BE2C (cell line): ENCODE results near the gene DCDC2C.

Source experiments
- DNase-seq: peaks from one replicate; pipeline ENCODE4 v3.0.0-alpha.2; 2020
- H3K27me3 ChIP-seq: fragments of 250-450 bp; sonication (Bioruptor Pico); 2 replicates; pipeline ENCODE4 v1.5.1; 2020; ENCODE audit warnings: mild to moderate bottlenecking
- H3K36me3 ChIP-seq: fragments of 250-450 bp; sonication (Bioruptor Pico); 2 replicates; pipeline ENCODE4 v1.5.1; 2020; ENCODE audit warnings: mild to moderate bottlenecking
- H3K4me1 ChIP-seq: fragments of 250-450 bp; sonication (Bioruptor Pico); 2 replicates; pipeline ENCODE4 v1.5.1; 2020
- H3K4me3 ChIP-seq: 2 replicates; pipeline ENCODE4 v1.5.1; 2011; ENCODE audit warnings: low read depth, low read length
- H3K9me3 ChIP-seq: fragments of 250-450 bp; sonication (Bioruptor Pico); 2 replicates; pipeline ENCODE4 v1.5.1; 2020
- CTCF ChIP-seq: IDR thresholded peaks from 2 replicates; pipeline ENCODE4 v1.5.1; 2012; ENCODE audit warnings: mild to moderate bottlenecking, low read depth, low read length

DCDC2C gene

DNA sequence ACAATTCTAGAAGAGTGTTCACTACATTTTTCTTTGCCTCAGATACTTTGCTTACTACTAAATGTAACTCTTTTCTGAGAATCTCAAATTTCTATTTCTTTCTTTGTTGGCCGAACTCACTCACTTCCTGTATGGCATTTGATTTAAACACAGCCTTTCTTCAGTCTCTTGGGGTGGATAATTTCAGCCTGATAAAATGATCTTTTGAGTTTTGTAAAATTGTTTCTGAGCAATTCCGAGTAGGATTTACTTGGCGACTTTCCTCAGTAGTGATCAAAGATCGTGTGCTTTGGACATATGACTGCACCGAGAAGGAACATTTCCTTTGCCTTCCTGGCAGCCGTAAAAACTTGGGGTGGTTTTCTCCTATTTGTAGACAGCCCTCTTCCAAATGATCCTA is 127.4 kb downstream of the DCDC2C start:
- Histone ChIP-seq H3K4me3 (no peak overlapping the region), H3K4me1 (no peaks in the 10 kb centered on the region), H3K9me3 (no peaks in the 10 kb centered on the region), H3K36me3 (no peaks in the 10 kb centered on the region), H3K27me3 (peaks cover 8% of the 10 kb centered on the region)
- TF ChIP-seq CTCF = no peak
- no peak for DNase-seq

DNA sequence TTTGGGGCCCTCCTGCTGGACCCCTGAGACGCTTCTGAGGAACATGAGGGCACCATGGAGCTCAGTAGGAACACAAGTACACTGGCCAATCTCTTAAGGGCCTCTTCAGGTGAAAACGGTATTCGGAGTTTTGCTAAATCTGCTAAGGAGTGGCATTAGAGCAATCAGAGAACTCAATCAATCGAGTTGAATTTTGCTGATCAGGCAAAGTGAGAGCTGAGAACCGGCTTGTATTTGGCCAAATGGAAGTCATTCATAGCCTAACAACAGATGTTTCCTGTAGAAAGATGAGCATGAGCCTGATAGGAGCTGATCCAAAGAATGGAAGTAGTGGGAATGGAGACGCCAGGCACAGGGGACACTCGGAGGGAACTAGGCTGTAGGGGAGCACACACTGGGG is 133.7 kb downstream of the DCDC2C start:
- Histone ChIP-seq H3K4me1 (no peaks in the 10 kb centered on the region), H3K27me3 (peaks cover 23% of the 10 kb centered on the region), H3K9me3 (no peaks in the 10 kb centered on the region), H3K4me3 (no peak overlapping the region), H3K36me3 (no peaks in the 10 kb centered on the region)
- DNase-seq = no peak
- TF ChIP-seq CTCF = no peak

- Histone ChIP-seq H3K36me3 (no peaks in the 10 kb centered on the region), H3K4me3 (no peak overlapping the region), H3K9me3 (no peaks in the 10 kb centered on the region), H3K4me1 (no peaks in the 10 kb centered on the region), H3K27me3 (peaks cover 23% of the 10 kb centered on the region)
- no peak for DNase-seq
- TF ChIP-seq CTCF = no peak
Measured at GRCh38 chr2:3838348-3838747, 135.0 kb downstream of the DCDC2C start.

- no peak for DNase-seq
- Histone ChIP-seq H3K27me3 (peaks cover 19% of the 10 kb centered on the region), H3K4me3 (no peak overlapping the region), H3K4me1 (no peaks in the 10 kb centered on the region), H3K9me3 (no peaks in the 10 kb centered on the region), H3K36me3 (no peaks in the 10 kb centered on the region)
- no peak for TF ChIP-seq CTCF
Measured at GRCh38 chr2:3839476-3839875, 136.1 kb downstream of the DCDC2C start.

GRCh38 chr2:3840611-3841155 is 137.3 kb downstream of the DCDC2C start:
- TF ChIP-seq CTCF = no peak
- Histone ChIP-seq H3K36me3 (no peaks in the 10 kb centered on the region), H3K4me3 (no peak overlapping the region), H3K9me3 (no peaks in the 10 kb centered on the region), H3K27me3 (peaks cover 21% of the 10 kb centered on the region), H3K4me1 (no peaks in the 10 kb centered on the region)
- no peak for DNase-seq

- Histone ChIP-seq H3K36me3 (no peaks in the 10 kb centered on the region), H3K4me3 (no peak overlapping the region), H3K9me3 (no peaks in the 10 kb centered on the region), H3K4me1 (no peaks in the 10 kb centered on the region), H3K27me3 (peaks cover 19% of the 10 kb centered on the region)
- no peak for DNase-seq
- no peak for TF ChIP-seq CTCF
Measured at GRCh38 chr2:3847397-3848052, 144.2 kb downstream of the DCDC2C start.
